GM12801 (cell line): ENCODE data around the gene SIAH1.

Experiments used
- CTCF ChIP-seq: IDR thresholded peaks from one replicate; pipeline ENCODE4 v1.5.1; 2011; ENCODE audit warnings: control low read depth; ENCODE audit not compliant: insufficient read length; ENCODE audit errors: extremely low read depth

The SIAH1 gene

GRCh38 chr16:48385253-48386150 lies at the start of gene SIAH1:
SIAH1 (minus strand) TSS chr16:48385413; CDS start chr16:48362428, 22,985 bp downstream.
- no peak for TF ChIP-seq CTCF

GRCh38 chr16:48434653-48435317 lies 49.6 kb upstream of the SIAH1 start:
- no peak for TF ChIP-seq CTCF

GRCh38 chr16:48433850-48434530 lies 48.8 kb upstream of the SIAH1 start:
- TF ChIP-seq CTCF = no peak

- no peak for TF ChIP-seq CTCF
Measured at GRCh38 chr16:48433116-48433849, 48.1 kb upstream of the SIAH1 start.

- no peak for TF ChIP-seq CTCF
Measured at GRCh38 chr16:48432136-48432535, 46.9 kb upstream of the SIAH1 start.

- TF ChIP-seq CTCF = no peak
Measured at GRCh38 chr16:48430890-48431289, 45.7 kb upstream of the SIAH1 start.
